ENCODE results near the gene USP10. TPM values are rescaled to one million over a fixed set of nuclear protein-coding genes. Genes with fewer than 3 reads are reported as not detected.
"Not testable (repeated sequence)": the region's sequence is repeated elsewhere in the genome, so short reads cannot be mapped to it uniquely, and the experiment has no call there.

The USP10 gene
- total RNA-seq, 1 donor from 2014 or later, result 53.8 TPM

DNA sequence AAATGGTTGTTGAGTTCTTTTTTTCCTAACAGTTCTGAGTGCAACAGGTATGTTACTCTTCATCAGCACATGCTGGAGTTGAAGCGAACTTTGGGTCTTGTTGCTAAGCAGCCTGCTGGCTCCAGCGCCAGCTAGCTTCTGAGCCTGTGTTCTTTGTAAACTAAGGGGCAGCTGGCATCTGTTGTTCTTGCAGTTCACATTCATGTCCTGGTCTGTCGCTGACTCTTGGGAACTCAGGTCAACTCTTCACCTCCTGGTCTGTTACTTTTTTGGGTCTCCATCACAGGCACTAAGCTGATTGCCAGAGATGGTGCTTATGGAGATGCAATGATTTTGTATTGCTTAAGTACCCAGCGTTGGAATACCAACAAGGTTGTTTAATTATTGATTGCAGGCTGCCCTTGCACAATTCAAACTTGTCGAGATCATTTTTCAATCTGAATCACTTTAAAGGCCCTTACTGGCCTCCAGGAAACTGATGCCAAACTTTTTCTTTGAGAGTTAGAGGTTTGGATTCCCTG lies 40.9 kb downstream of the USP10 start:
- no peak for DNase-seq (ENCODE audit: low spot score)
- intact Hi-C loops (cut with DNase I), result no loop called here

GRCh38 chr16:84741340-84741830 lies 41.6 kb downstream of the USP10 start:
- intact Hi-C loops (cut with DNase I), result no loop called here
- no peak for DNase-seq (ENCODE audit: low spot score)

- no peak for DNase-seq (ENCODE audit: low spot score)
- intact Hi-C loops (cut with DNase I), result no loop called here
These were observed 42.9 kb downstream of the USP10 start for GRCh38 chr16:84742641-84743092.

DNA sequence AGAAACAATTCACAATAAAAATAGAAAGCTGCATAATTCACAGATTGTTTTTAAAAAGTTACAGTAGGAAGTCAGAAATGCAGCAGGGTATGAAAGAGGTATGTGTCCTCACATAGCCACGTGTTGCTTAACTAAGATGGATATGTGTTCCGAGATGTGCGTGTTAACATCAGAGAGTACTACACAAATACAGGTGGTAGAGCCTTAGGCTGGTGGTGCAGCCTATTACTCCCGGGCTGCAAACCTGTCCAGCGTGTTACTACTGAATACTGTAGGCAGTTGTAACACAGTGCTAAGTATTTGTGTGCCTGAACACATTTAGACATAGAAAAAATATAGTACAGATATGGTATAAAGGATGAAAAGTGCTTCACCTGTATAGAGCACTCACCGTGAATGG lies 46.4 kb downstream of the USP10 start:
- DNase-seq (ENCODE audit: low spot score), result no peak
- intact Hi-C loops (cut with DNase I), result no loop called here

DNA sequence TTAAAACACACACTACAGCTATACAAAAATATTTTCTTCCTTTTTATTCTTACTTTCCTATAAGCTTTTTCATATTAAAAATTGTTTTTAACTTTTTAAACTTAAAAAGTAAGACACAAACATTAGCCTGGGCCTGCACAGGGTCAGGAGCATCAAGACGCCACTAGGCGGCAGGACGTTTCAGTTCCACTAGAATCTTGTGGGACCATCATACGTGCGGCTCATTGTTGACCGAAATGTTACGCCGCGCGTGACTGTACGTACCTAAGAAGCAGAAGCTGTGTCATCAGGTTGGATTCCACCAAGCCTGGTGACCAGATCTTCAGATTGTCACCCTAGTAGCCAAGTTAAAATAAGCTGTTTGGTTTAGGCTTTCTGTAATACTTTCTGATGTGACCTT lies 47.1 kb downstream of the USP10 start:
- DNase-seq (ENCODE audit: low spot score), result no peak
- intact Hi-C loops (cut with DNase I), result no loop called here

- DNase-seq (ENCODE audit: low spot score); intact Hi-C loops (cut with DNase I): not testable (repeated sequence)
These were observed 48.4 kb downstream of the USP10 start for GRCh38 chr16:84748247-84748646.

DNA sequence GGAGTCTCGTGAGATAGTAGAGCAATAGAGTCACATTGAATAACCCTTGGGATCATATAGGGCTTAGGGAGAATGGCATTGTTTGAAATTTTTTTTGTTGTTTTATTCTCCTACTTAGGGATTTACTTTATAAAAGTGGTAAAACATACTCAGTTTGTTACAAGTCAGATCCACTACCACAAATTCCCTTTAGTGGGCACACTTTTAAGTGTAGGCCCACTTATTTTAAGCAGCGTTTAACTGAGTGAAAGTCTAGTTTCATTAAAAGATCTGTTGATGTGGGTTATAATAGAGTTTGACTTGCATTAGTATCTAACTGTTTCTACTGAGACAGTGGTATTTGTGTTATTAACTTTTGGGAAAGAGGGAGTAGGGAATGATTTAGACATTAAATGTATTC lies 49.3 kb downstream of the USP10 start:
- DNase-seq (ENCODE audit: low spot score), result no peak
- intact Hi-C loops (cut with DNase I), result no loop called here

- no peak for DNase-seq (ENCODE audit: low spot score)
- intact Hi-C loops (cut with DNase I), result loop anchor here (5.0 kb wide), 1 partner anchor 202 kb away; no protein-coding TSS in a partner anchor
These were observed 50.0 kb downstream of the USP10 start for GRCh38 chr16:84749815-84750214.

DNA sequence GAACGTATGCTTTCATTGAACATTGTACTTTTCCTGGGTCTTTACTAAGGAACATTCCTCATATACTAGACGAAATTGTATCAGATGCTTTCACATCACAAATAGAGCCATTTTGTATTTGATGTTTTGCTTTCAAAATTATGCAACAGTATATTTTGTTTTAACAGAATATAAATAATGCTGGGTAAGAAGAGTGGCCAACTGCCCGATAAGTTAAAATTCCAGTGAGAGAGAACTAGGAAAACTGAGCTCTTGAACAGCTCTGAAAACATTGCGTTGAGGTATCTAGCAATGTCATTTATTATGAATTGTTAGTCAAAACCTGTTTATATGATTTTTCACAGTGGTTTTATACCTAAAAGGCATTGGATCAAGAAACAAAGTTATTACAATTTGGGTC lies 50.8 kb downstream of the USP10 start:
- intact Hi-C loops (cut with DNase I), result loop anchor here (5.0 kb wide), 1 partner anchor 202 kb away; no protein-coding TSS in a partner anchor
- DNase-seq (ENCODE audit: low spot score), result no peak

GRCh38 chr16:84751241-84751640 lies 51.4 kb downstream of the USP10 start:
- intact Hi-C loops (cut with DNase I), result loop anchor here (5.0 kb wide), 1 partner anchor 201 kb away; no protein-coding TSS in a partner anchor
- DNase-seq (ENCODE audit: low spot score), result no peak

DNA sequence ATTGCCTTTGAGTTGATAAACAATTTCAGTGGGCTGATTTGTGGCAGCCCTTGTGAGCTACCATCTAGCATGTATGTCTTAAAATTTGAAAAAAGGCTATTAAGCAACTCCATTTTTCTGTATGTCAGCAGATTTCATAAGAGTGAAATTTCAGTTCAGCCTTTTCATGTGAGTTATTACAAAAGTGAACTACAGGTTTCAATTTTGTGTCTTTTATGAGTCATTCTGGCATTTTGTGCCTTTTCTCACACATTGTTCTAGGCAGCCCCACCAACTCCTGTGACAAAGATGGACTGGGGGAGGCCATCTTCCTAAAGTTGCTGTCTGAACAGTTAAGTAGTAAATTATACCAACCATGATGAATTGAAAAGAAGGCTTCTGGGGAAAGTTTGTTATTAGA lies 52.1 kb downstream of the USP10 start:
- intact Hi-C loops (cut with DNase I), result loop anchor here (5.0 kb wide), 1 partner anchor 200 kb away; no protein-coding TSS in a partner anchor
- DNase-seq (ENCODE audit: low spot score), result no peak

GRCh38 chr16:84752600-84752999 lies 52.8 kb downstream of the USP10 start:
- no peak for DNase-seq (ENCODE audit: low spot score)
- intact Hi-C loops (cut with DNase I), result loop anchor here (5.0 kb wide), 1 partner anchor 200 kb away; no protein-coding TSS in a partner anchor

DNA sequence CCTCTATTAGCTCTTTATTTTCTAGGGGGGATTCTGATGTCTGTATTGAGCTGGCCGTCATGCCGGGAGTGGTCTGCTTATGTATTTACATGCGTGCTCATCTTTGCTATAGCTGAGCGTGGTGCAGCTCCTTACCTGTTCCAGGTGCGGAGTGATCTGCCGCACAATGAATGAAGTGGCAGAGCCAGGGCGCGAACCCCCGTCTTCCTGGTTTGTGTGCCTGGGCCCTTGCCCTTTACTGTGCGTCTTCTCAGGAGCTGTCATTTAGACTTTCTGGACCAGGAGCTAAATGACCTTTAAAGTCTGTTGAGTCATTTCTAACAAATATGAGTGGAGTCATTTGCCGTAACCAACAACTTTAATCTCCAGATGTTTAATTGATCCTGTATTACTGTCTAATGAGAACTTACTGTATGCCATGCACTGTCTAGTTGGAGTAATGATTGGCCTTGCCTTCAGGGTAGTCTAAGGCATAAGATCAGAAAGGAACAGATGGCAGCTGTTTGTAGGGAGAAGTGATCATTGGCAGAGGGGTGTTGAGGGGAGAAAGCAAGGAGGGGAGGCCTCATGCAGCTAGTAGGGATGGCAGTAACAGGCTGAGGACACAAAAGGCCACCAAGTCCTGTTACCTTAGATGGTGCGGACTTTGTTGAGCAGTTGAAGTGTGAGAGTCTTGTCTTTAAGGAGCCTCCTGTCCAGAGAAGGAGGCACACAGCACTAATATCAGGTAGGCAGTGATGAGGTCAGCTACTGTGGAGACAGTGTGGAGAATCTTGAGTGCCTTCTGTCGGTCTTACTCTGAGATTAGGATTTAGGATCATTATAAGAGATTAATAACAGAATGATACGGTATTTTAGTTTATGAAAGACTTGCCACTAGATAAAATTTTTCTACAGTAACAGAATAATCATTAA lies 53.9 kb downstream of the USP10 start:
- intact Hi-C loops (cut with DNase I), result loop anchor here (1.0 to 5.0 kb wide), 2 partner anchors 199 to 217 kb away; no protein-coding TSS in a partner anchor
- no peak for DNase-seq (ENCODE audit: low spot score)

- intact Hi-C loops (cut with DNase I), result loop anchor here (1.0 to 5.0 kb wide), 2 partner anchors 198 to 216 kb away; no protein-coding TSS in a partner anchor
- DNase-seq (ENCODE audit: low spot score), result no peak
These were observed 54.6 kb downstream of the USP10 start for GRCh38 chr16:84754353-84754856.

- no peak for DNase-seq (ENCODE audit: low spot score)
- intact Hi-C loops (cut with DNase I), result loop anchor here (1.0 to 5.0 kb wide), 2 partner anchors 197 to 215 kb away; no protein-coding TSS in a partner anchor
These were observed 55.3 kb downstream of the USP10 start for GRCh38 chr16:84754956-84755672.

DNA sequence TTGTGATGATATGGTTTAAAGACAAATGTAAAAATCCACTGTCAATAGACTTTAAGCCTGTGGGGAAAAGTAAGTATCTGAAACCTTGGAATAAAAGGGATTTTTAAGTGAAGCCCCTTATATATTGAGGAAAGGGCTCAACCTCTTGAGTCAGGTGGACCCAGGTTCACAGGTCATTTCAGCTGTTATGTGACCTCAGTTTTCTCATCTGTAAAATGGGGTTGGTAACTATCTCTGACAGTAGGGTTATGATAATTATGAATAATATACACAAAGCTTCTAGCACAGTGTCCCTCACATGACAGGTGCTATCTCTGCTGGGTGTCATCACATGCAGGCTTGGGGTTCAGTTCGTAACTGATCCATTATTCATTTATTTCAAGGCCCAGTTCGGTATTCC lies 57.0 kb downstream of the USP10 start:
- no peak for DNase-seq (ENCODE audit: low spot score)
- intact Hi-C loops (cut with DNase I), result no loop called here

- intact Hi-C loops (cut with DNase I), result no loop called here
- DNase-seq (ENCODE audit: low spot score), result no peak
These were observed 58.8 kb downstream of the USP10 start for GRCh38 chr16:84758627-84759026.

GRCh38 chr16:84759061-84759460 lies 59.3 kb downstream of the USP10 start:
- DNase-seq (ENCODE audit: low spot score), result no peak
- intact Hi-C loops (cut with DNase I), result no loop called here

DNA sequence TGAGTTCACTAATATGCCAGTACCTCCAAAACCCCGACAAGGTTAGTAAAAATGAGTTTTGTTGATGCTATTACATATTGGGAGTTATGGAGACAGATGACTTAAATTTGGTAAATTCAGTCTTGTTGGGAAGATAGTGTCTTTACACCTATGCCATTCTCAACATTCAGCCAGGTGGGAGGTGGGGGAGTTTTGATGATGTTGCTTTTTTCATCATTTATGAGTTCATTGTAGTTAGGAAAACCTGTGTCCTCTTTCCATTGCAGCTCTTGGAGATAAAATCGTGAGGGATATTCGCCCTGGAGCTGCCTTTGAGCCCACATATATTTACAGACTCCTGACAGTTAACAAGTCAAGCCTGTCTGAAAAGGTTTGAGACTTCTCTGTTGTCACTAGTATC lies 60.1 kb downstream of the USP10 start:
- DNase-seq (ENCODE audit: low spot score), result no peak
- intact Hi-C loops (cut with DNase I), result no loop called here

Data from cardiac septum (tissue), 1 donor.